DND-41 (cell line): ENCODE measurements around the gene DDX1.

ENCODE experiments used
- ATAC-seq: fragments of 200-7000 bp; cut with Tn5 transposase; 3 replicates; pipeline ENCODE4 v1.9.1; 2021; ENCODE audit warnings: low read depth; ENCODE audit not compliant: insufficient read depth
- DNase-seq: peaks from one replicate; pipeline ENCODE4 v3.0.0-alpha.2; 2020
- H2AFZ ChIP-seq: 2 replicates; pipeline ENCODE4 v1.6.0; 2012; ENCODE audit warnings: low read depth, low read length
- H3K27ac ChIP-seq: 2 replicates; pipeline ENCODE4 v1.5.1; 2012; ENCODE audit warnings: low read length, inconsistent platforms
- H3K27me3 ChIP-seq: fragments of 200-600 bp; sonication (generic); 2 replicates; pipeline ENCODE4 v1.6.0; 2012; ENCODE audit warnings: low read length, mild to moderate bottlenecking, inconsistent platforms; ENCODE audit not compliant: insufficient read depth, poor library complexity
- H3K36me3 ChIP-seq: 2 replicates; pipeline ENCODE4 v1.5.1; 2012; ENCODE audit warnings: low read length, inconsistent platforms; ENCODE audit not compliant: insufficient read depth
- H3K4me1 ChIP-seq: 2 replicates; pipeline ENCODE4 v1.5.1; 2012; ENCODE audit warnings: mild to moderate bottlenecking, low read length; ENCODE audit not compliant: insufficient read depth
- H3K4me2 ChIP-seq: 2 replicates; pipeline ENCODE4 v1.6.0; 2012; ENCODE audit warnings: mild to moderate bottlenecking, moderate library complexity, low read length, inconsistent platforms; ENCODE audit not compliant: insufficient read depth
- H3K4me3 ChIP-seq, 2 experiments: fragments of 200-600 bp in 1 of 2; shearing (Covaris generic) in 1 of 2; 2 replicates each; pipeline ENCODE4 v1.5.1; 2012 to 2016; ENCODE audit warnings: inconsistent platforms in 2 of 2, low read length in 2 of 2, mild to moderate bottlenecking in 2 of 2, low read depth in 1 of 2, moderate library complexity in 1 of 2
- H3K79me2 ChIP-seq: 2 replicates; pipeline ENCODE4 v1.6.0; 2012; ENCODE audit warnings: low read length, inconsistent platforms; ENCODE audit not compliant: insufficient read depth
- H3K9ac ChIP-seq: 2 replicates; pipeline ENCODE4 v1.6.0; 2012; ENCODE audit warnings: low read depth, mild to moderate bottlenecking, inconsistent platforms, low read length, moderate library complexity
- H3K9me3 ChIP-seq: 2 replicates; pipeline ENCODE4 v1.5.1; 2012; ENCODE audit warnings: low read length, moderate library complexity, mild to moderate bottlenecking, inconsistent platforms; ENCODE audit not compliant: insufficient read depth, severe bottlenecking
- H4K20me1 ChIP-seq: 2 replicates; pipeline ENCODE4 v1.6.0; 2012; ENCODE audit warnings: low read length; ENCODE audit not compliant: insufficient read depth
- EZH2 ChIP-seq: IDR thresholded peaks from 3 replicates; pipeline ENCODE4 v1.6.1; 2012; ENCODE audit warnings: borderline replicate concordance, low read depth, mild to moderate bottlenecking, moderate library complexity, low read length, inconsistent platforms; ENCODE audit not compliant: severe bottlenecking
- TF ChIP-seq, protein P1 (sequence below): IDR thresholded peaks from 2 replicates; pipeline ENCODE4 v1.5.1; 2012; ENCODE audit warnings: borderline replicate concordance, low read length, moderate library complexity, mild to moderate bottlenecking; ENCODE audit not compliant: poor library complexity, severe bottlenecking; ENCODE audit errors: extremely low read depth

DDX1 gene

DNA sequence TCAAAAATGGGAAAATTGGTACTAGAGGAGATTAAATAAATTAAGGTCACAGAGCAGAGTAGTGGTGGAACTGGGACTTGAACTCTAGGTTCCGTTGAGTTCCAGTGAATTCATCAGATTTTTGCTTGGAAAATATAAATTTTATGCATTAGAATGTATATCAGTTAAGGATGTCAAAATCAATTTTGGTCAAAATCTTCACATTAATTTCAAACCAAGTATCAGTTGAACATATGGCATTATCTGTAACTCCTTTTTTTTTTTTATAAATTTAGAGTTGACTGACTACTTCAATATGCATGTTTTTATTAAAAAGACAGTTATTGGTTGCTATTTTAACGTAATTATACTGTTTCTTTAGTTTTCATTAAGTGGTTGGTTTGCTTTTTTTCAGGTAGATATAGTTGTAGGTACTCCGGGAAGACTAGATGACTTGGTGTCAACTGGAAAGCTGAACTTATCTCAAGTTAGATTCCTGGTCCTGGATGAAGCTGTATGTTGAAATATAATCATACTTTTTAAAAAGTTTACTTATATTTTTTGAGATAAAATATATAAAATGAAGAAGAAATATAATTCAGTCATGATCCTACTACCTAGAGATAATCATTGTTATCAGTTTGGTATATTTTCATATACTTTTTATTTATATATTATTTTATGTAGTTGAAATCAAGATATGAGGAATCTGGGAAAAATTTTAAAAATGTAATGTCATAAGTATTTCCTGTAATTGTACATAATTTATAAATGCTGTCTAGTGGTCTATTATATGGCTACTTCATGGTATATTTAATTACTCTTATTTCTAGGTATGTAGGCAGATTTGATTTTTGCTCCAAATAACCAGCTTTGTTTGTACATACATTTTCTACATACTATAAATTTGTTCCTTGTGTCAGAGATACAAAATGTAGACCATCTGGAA, 25.4 kb downstream of the DDX1 start:
- H3K79me2 ChIP-seq: no peaks in the 10 kb centered on the region
- H3K9me3 ChIP-seq: no peaks in the 10 kb centered on the region
- H2AFZ ChIP-seq: no peak overlapping the region
- ATAC-seq: no peak
- TF ChIP-seq EZH2: no peak
- TF ChIP-seq, protein P1, sequence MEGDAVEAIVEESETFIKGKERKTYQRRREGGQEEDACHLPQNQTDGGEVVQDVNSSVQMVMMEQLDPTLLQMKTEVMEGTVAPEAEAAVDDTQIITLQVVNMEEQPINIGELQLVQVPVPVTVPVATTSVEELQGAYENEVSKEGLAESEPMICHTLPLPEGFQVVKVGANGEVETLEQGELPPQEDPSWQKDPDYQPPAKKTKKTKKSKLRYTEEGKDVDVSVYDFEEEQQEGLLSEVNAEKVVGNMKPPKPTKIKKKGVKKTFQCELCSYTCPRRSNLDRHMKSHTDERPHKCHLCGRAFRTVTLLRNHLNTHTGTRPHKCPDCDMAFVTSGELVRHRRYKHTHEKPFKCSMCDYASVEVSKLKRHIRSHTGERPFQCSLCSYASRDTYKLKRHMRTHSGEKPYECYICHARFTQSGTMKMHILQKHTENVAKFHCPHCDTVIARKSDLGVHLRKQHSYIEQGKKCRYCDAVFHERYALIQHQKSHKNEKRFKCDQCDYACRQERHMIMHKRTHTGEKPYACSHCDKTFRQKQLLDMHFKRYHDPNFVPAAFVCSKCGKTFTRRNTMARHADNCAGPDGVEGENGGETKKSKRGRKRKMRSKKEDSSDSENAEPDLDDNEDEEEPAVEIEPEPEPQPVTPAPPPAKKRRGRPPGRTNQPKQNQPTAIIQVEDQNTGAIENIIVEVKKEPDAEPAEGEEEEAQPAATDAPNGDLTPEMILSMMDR: no peak
- H3K36me3 ChIP-seq: peaks cover 84% of the 10 kb centered on the region
- DNase-seq: no peak
- H3K4me2 ChIP-seq: no peak overlapping the region
- H3K27ac ChIP-seq: no peak overlapping the region
- H3K4me1 ChIP-seq: no peaks in the 10 kb centered on the region
- H3K27me3 ChIP-seq: no peaks in the 10 kb centered on the region
- no peaks in the 10 kb centered on the region for H4K20me1 ChIP-seq
- no peak overlapping the region for H3K4me3 ChIP-seq
- no peak overlapping the region for H3K9ac ChIP-seq

DNA sequence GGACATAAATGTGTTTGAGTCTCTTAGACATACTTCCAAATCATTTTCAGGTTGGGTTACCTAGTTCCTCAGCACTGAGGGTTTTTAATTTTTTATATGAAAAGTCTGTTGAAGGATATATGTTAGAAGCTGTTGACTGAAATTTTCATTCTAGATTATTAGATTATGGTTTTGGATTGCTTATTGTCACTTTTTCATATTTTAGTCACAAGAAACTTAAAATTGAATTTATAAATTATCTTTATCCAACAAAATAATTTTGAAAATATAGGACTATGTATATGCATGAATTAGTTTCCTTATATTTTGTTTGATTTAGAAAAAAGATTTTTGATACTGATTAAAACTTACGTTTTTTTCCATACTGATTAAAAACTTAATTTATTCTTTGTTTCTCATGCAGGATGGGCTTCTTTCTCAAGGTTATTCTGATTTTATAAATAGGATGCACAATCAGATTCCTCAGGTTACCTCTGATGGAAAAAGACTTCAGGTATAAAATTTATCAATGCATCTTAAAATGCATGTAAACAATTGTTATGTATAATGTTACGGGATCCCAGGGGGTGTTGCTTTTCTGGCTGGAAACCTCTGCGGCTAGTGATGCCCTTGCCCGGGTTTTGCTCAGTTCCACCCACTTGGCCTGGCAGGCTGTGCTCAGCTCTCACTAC, 26.2 kb downstream of the DDX1 start:
- no peaks in the 10 kb centered on the region for H4K20me1 ChIP-seq
- H3K9ac ChIP-seq: no peak overlapping the region
- H3K4me1 ChIP-seq: no peaks in the 10 kb centered on the region
- no peak overlapping the region for H3K4me2 ChIP-seq
- no peak for TF ChIP-seq EZH2
- TF ChIP-seq, protein P1: no peak
- no peak overlapping the region for H2AFZ ChIP-seq
- peaks cover 91% of the 10 kb centered on the region for H3K36me3 ChIP-seq
- no peak overlapping the region for H3K4me3 ChIP-seq
- ATAC-seq: no peak
- H3K27ac ChIP-seq: no peak overlapping the region
- H3K9me3 ChIP-seq: no peaks in the 10 kb centered on the region
- H3K27me3 ChIP-seq: no peaks in the 10 kb centered on the region
- no peak for DNase-seq
- H3K79me2 ChIP-seq: no peaks in the 10 kb centered on the region

DNA sequence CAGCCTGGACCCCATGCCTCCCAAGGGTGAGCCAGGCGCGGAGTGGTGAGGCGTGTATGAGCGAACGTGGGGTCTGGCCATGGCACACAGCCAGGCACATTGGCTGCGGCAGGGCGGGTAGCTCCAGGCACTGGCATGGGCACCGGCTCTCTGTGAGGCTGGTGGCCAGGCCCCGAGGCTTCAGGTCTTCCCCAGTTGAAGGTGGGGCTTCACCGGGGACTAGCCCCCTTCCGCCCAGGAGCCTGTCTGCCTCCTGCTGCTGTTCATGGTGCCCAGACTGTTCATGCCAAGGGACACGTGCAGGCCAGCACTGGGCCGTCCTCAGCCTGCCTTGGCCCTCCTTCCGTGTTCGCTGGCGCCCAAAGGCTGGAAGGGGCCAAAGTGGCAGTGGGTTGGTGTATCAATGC, 26.8 kb downstream of the DDX1 start:
- Histone ChIP-seq H3K9me3 (no peaks in the 10 kb centered on the region), H3K4me3 (no peak overlapping the region), H3K27ac (no peak overlapping the region), H3K4me2 (no peak overlapping the region), H3K4me1 (no peaks in the 10 kb centered on the region), H3K36me3 (peaks cover 91% of the 10 kb centered on the region), H4K20me1 (no peaks in the 10 kb centered on the region), H2AFZ (no peak overlapping the region), H3K27me3 (no peaks in the 10 kb centered on the region), H3K79me2 (no peaks in the 10 kb centered on the region), H3K9ac (no peak overlapping the region)
- DNase-seq: no peak
- no peak for ATAC-seq
- TF ChIP-seq, protein P1: no peak
- no peak for TF ChIP-seq EZH2
